Endothelial cell (in vitro differentiated cells): ENCODE results near the gene CARF. TPM values are rescaled to one million over a fixed set of nuclear protein-coding genes. Genes with fewer than 3 reads are reported as not detected.
"Not testable (repeated sequence)": the region's sequence is repeated elsewhere in the genome, so short reads cannot be mapped to it uniquely, and the experiment has no call there.

ENCODE experiments used
- DNase-seq: peaks from one replicate; pipeline ENCODE4 v3.0.0; 2021; ENCODE audit warnings: low spot score
- H3K27ac Mint-ChIP-seq: one replicate; pipeline ENCODE4 v1.8.0; 2021; ENCODE audit warnings: mixed read lengths, inconsistent platforms; ENCODE audit not compliant: unreplicated experiment
- H3K27me3 Mint-ChIP-seq: one replicate; pipeline ENCODE4 v1.8.0; 2021; ENCODE audit warnings: mild to moderate bottlenecking, moderate library complexity, mixed read lengths, inconsistent platforms; ENCODE audit not compliant: unreplicated experiment
- H3K36me3 Mint-ChIP-seq: one replicate; pipeline ENCODE4 v1.8.0; 2021; ENCODE audit warnings: mild to moderate bottlenecking, low read depth, mixed read lengths, inconsistent platforms; ENCODE audit not compliant: unreplicated experiment
- H3K4me1 Mint-ChIP-seq: one replicate; pipeline ENCODE4 v1.8.0; 2021; ENCODE audit warnings: mild to moderate bottlenecking, mixed read lengths, inconsistent platforms; ENCODE audit not compliant: unreplicated experiment
- H3K4me3 Mint-ChIP-seq: one replicate; pipeline ENCODE4 v1.8.0; 2021; ENCODE audit warnings: mild to moderate bottlenecking, mixed read lengths, inconsistent platforms; ENCODE audit not compliant: unreplicated experiment
- H3K9me3 Mint-ChIP-seq: one replicate; pipeline ENCODE4 v1.8.0; 2021; ENCODE audit warnings: mixed read lengths, inconsistent platforms; ENCODE audit not compliant: unreplicated experiment
- total RNA-seq: library from RNA; stranded (reverse); fragmentation: NEBNext Ultra II Directional; extraction: Animal tissue kit (Norgen Biotek cat#: 25700); gene quantifications from one replicate; pipeline ENCODE4 v1.2.1, GENCODE V29; 2021; ENCODE audit not compliant: unreplicated experiment
- TF ChIP-seq, protein P1 (sequence below): fragments of 200-600 bp; sonication (generic); IDR thresholded peaks from one replicate; pipeline ENCODE4 v1.5.0; 2021; ENCODE audit warnings: antibody characterized with exemption; ENCODE audit not compliant: unreplicated experiment

CARF gene
- total RNA-seq, 1 donor from 2014 or later, result 8.8 TPM

DNA sequence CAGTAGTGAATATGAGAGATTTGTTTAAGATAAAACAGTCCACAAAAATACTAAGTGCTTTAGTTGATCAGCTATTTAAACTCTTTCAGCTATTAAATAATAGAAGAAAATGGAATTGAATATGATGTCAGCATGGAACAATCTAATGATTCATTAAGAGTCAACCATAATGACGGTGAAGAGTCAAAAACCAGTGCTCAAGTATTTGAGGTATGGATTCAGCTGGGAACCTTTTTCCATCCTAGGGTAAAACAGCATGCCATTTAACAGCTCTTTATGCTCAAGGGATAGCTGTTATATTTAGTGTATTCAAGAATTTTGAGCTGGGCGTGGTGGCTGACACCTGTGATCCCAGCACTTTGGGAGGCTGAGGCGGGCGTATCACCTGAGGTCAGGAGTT, 29.7 kb downstream of the CARF start:
- Mint-ChIP-seq H3K4me3 (no peak overlapping the region), H3K4me1 (no peaks in the 10 kb centered on the region), H3K27ac (no peak overlapping the region), H3K36me3 (peaks cover 15% of the 10 kb centered on the region), H3K27me3 (no peaks in the 10 kb centered on the region), H3K9me3 (no peaks in the 10 kb centered on the region)
- TF ChIP-seq, protein P1, sequence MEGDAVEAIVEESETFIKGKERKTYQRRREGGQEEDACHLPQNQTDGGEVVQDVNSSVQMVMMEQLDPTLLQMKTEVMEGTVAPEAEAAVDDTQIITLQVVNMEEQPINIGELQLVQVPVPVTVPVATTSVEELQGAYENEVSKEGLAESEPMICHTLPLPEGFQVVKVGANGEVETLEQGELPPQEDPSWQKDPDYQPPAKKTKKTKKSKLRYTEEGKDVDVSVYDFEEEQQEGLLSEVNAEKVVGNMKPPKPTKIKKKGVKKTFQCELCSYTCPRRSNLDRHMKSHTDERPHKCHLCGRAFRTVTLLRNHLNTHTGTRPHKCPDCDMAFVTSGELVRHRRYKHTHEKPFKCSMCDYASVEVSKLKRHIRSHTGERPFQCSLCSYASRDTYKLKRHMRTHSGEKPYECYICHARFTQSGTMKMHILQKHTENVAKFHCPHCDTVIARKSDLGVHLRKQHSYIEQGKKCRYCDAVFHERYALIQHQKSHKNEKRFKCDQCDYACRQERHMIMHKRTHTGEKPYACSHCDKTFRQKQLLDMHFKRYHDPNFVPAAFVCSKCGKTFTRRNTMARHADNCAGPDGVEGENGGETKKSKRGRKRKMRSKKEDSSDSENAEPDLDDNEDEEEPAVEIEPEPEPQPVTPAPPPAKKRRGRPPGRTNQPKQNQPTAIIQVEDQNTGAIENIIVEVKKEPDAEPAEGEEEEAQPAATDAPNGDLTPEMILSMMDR, result no peak
- DNase-seq, result no peak

- H3K36me3 Mint-ChIP-seq, result peaks cover 30% of the 10 kb centered on the region
- no peaks in the 10 kb centered on the region for H3K9me3 Mint-ChIP-seq
- DNase-seq, result no peak
These were observed 32.3 kb downstream of the CARF start for GRCh38 chr2:202944408-202944807.

DNA sequence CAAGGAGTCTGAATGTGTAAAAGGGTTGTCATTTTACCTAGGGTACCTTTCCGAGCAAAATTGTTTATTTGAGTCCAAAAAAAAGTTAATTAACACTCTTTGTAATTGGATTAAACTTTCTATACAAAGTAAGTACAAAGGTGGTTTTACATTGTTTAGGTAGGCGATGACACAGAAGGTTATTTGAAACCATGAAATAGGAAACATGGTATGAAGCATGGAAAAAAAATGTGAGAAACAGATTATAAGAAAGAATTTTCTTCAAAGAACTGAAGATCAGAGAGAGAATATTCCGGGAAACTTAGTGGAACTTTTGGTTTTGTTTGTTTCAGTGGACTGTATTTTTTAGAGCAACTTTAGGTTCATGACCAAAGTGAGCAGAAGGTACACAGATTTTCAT, 32.7 kb downstream of the CARF start:
- TF ChIP-seq, protein P1, result no peak
- Mint-ChIP-seq H3K27me3 (no peaks in the 10 kb centered on the region), H3K4me1 (no peaks in the 10 kb centered on the region), H3K4me3 (no peak overlapping the region), H3K9me3 (no peaks in the 10 kb centered on the region), H3K27ac (no peak overlapping the region), H3K36me3 (peaks cover 30% of the 10 kb centered on the region)
- no peak for DNase-seq

More at GRCh38 chr2:202944408-202944807, 32.3 kb downstream of the CARF start:
- Mint-ChIP-seq H3K4me3 (no peak overlapping the region), H3K27ac (no peak overlapping the region), H3K4me1 (no peaks in the 10 kb centered on the region), H3K27me3 (no peaks in the 10 kb centered on the region)
- TF ChIP-seq, protein P1, result no peak

GRCh38 chr2:202945497-202945896, 33.4 kb downstream of the CARF start:
- H3K27me3 Mint-ChIP-seq, result no peaks in the 10 kb centered on the region
- no peak overlapping the region for H3K4me3 Mint-ChIP-seq
- no peak for DNase-seq
- TF ChIP-seq, protein P1, result no peak
- H3K9me3 Mint-ChIP-seq, result no peaks in the 10 kb centered on the region
- peaks cover 30% of the 10 kb centered on the region for H3K36me3 Mint-ChIP-seq
- H3K4me1 Mint-ChIP-seq, result no peaks in the 10 kb centered on the region
- no peak overlapping the region for H3K27ac Mint-ChIP-seq

- not testable (repeated sequence) for H3K27me3 Mint-ChIP-seq, H3K27ac Mint-ChIP-seq, H3K4me3 Mint-ChIP-seq, H3K9me3 Mint-ChIP-seq, H3K4me1 Mint-ChIP-seq, DNase-seq
- peaks cover 30% of the 10 kb centered on the region for H3K36me3 Mint-ChIP-seq
These were observed 37.3 kb downstream of the CARF start for GRCh38 chr2:202949333-202949732.

DNA sequence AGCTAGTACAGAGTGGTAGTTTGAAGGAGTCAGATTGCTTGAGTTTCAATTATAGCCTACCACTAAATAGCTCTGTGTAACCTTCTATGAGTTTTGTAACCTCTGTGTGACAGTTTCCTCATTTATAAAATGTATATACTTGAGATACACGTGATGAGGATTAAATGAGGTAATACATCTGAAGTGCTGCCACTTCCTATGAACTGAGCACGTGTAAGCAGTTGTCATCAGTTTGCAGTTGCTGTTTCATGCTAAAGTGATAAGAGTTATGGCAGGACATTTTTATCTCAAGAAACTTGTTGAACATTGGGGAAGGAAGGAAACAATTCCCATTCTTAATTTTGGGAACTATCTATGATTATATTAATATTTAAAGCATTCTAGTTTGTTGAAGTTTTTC, 38.5 kb downstream of the CARF start:
- no peaks in the 10 kb centered on the region for H3K4me1 Mint-ChIP-seq
- DNase-seq, result no peak
- H3K36me3 Mint-ChIP-seq, result peaks cover 27% of the 10 kb centered on the region
- TF ChIP-seq, protein P1, result no peak
- H3K27ac Mint-ChIP-seq, result no peak overlapping the region
- H3K4me3 Mint-ChIP-seq, result no peak overlapping the region
- no peaks in the 10 kb centered on the region for H3K27me3 Mint-ChIP-seq
- H3K9me3 Mint-ChIP-seq, result no peaks in the 10 kb centered on the region
